Cardiac muscle cell (in vitro differentiated cells and primary cell): Measurements from ENCODE around the gene ZSWIM6. TPM values are rescaled to one million over a fixed set of nuclear protein-coding genes. Genes with fewer than 3 reads are reported as not detected.
A peak's percentile ranks its signal among the peaks of the same experiment; 100 is the strongest.

Experiments
- DNase-seq, 2 donors: peaks; one replicate each; pipeline versions ENCODE4 v3.0.0 to v3.0.0-alpha.2; 2010 to 2017; ENCODE audit warnings: low read depth in 1 of 2, low spot score in 1 of 2
- H3K27ac ChIP-seq: fragments of 200-600 bp; sonication (generic); 2 replicates; pipeline ENCODE4 v1.5.1; 2016
- H3K27me3 ChIP-seq: fragments of 200-600 bp; sonication (generic); 2 replicates; pipeline ENCODE4 v1.6.0; 2016; ENCODE audit warnings: control low read depth
- H3K36me3 ChIP-seq: fragments of 200-600 bp; sonication (generic); 2 replicates; pipeline ENCODE4 v1.5.1; 2016; ENCODE audit warnings: control low read depth
- H3K4me1 ChIP-seq: fragments of 200-600 bp; sonication (generic); 2 replicates; pipeline ENCODE4 v1.8.1; 2017; ENCODE audit warnings: low read depth, mild to moderate bottlenecking, mixed run types
- H3K4me3 ChIP-seq: fragments of 200-600 bp; sonication (generic); 2 replicates; pipeline ENCODE4 v1.5.1; 2016; ENCODE audit warnings: mild to moderate bottlenecking
- H3K9me3 ChIP-seq: fragments of 200-600 bp; sonication (generic); 2 replicates; pipeline ENCODE4 v1.5.1; 2017; ENCODE audit warnings: low read depth, mild to moderate bottlenecking, control low read depth
- CTCF ChIP-seq: IDR thresholded peaks from 2 replicates; pipeline ENCODE4 v1.5.1; 2012; ENCODE audit warnings: low read depth, mild to moderate bottlenecking, low read length
- polyA plus RNA-seq: library from polyadenylated mRNA; unstranded; fragments of >200 nt; fragmentation: Nextera tagmentation; extraction: Ambion mirVana; gene quantifications from 2 replicates; pipeline ENCODE4 v1.2.1, GENCODE V29; 2016
- total RNA-seq: library from RNA; depleted of rRNA; stranded (reverse); fragments of >200 nt; gene quantifications from 2 replicates; pipeline ENCODE4 v1.2.3, GENCODE V29; 2016

ZSWIM6 gene
- total and polyA plus RNA-seq, 2 experiments from 2014 or later = 3.4 to 8.3 TPM

DNA sequence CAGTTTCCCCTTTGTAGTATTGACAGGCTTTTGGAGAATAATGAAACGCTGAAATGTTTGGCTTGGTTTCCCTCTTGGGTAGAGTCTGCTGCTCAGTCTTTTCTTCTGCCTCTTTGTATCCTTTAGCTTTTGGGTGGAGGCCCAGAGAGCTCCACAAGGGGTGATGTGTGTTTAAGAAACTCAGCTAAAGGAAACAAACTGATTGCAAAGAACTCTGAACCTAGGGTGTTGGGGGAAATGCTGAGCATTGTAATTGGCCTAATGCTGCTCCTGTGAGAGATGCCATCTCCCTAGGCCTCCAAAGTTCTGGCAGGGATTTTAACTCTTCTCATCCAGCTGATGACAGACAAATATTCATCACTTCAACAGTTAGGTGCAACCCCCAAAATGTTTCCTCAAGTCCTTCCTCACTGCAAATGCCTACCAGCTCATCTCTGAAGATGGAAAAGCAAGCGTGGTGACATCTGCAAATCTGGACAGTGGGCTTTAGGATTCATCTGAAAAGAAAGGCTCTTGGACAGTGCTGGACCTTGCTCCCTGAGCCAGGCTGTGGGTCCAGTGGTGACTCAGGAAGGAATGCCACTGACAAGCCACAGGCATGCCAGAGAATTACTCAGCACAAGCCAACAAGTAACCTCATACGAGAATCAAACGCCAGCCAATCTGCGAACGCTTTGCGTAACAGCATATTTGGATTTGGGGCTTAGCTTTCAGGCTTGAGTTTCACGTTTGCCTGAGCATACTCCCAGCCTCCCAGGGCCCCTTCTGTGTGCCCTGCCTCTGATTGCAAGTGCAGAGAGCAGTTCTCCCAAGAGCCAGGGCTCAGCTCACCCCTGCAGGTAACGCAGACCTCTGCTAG, 30.5 kb upstream of the ZSWIM6 start:
- Histone ChIP-seq H3K36me3 (no peaks in the 10 kb centered on the region), H3K4me1 (no peaks in the 10 kb centered on the region), H3K27ac (no peak overlapping the region), H3K9me3 (no peaks in the 10 kb centered on the region), H3K27me3 (no peaks in the 10 kb centered on the region), H3K4me3 (no peak overlapping the region)
- DNase-seq = peak; percentile 36 to 99
- peak; percentile 34 for TF ChIP-seq CTCF

GRCh38 chr5:61302200-61302563, 29.9 kb upstream of the ZSWIM6 start:
- no peak for DNase-seq
- H3K36me3 ChIP-seq = no peaks in the 10 kb centered on the region
- no peak overlapping the region for H3K27ac ChIP-seq
- no peaks in the 10 kb centered on the region for H3K27me3 ChIP-seq
- no peaks in the 10 kb centered on the region for H3K9me3 ChIP-seq
- H3K4me1 ChIP-seq = no peaks in the 10 kb centered on the region
- H3K4me3 ChIP-seq = no peak overlapping the region
- TF ChIP-seq CTCF = no peak

- H3K27ac ChIP-seq = no peak overlapping the region
- no peaks in the 10 kb centered on the region for H3K27me3 ChIP-seq
- H3K36me3 ChIP-seq = no peaks in the 10 kb centered on the region
- peak in 1 of 2 donors; percentile 29 for DNase-seq
- H3K4me3 ChIP-seq = no peak overlapping the region
- no peaks in the 10 kb centered on the region for H3K9me3 ChIP-seq
- no peaks in the 10 kb centered on the region for H3K4me1 ChIP-seq
- TF ChIP-seq CTCF = no peak
Measured at GRCh38 chr5:61303346-61303745, 28.7 kb upstream of the ZSWIM6 start.

DNA sequence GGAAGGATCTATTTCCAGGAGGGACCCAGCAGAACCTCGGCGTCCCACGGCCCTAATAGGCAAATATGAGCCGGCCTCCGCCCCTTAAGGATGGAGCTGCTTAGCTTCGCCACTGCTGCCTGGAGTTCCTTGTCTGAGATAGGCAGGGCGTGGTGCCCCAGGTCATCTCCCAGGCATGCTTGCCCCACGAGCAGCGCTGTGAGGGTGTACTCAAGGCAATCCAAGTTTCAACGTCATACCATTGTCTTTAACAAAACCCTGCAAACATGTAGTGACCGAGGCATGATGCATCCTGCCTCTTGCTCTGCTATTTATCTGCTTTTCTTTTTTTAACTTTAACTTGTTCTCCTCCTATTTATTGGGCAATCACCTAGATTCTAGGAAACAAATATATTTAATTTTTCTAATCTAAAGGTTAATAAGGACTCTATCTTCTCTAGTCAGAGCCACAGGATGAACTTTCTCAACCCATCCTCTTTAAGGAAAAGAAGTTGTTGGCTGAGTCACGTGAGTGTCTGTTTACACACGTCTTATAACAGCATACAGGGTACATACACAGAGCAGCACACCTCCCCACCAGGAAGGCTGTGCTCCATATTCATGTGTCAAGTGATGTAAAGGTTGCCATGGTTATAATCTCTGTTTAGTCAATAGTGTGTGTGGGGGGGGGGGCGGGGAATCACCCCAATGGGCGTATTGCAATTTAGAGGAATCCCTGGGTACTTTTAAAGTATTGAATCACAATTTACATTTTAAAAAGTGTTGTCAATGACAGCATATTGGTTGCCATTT, 27.3 kb upstream of the ZSWIM6 start:
- Histone ChIP-seq H3K4me3 (no peak overlapping the region), H3K27me3 (no peaks in the 10 kb centered on the region), H3K36me3 (no peaks in the 10 kb centered on the region), H3K9me3 (no peaks in the 10 kb centered on the region), H3K4me1 (no peaks in the 10 kb centered on the region), H3K27ac (no peak overlapping the region)
- TF ChIP-seq CTCF = no peak
- DNase-seq = peak in 1 of 2 donors; percentile 87

GRCh38 chr5:61306531-61307131, 25.4 kb upstream of the ZSWIM6 start:
- Histone ChIP-seq H3K27ac (no peak overlapping the region), H3K4me1 (no peaks in the 10 kb centered on the region), H3K4me3 (no peak overlapping the region), H3K36me3 (no peaks in the 10 kb centered on the region), H3K27me3 (no peaks in the 10 kb centered on the region), H3K9me3 (no peaks in the 10 kb centered on the region)
- DNase-seq = peak in 1 of 2 donors; percentile 77
- no peak for TF ChIP-seq CTCF
